Endothelial cell of umbilical vein (primary cell): ENCODE data around the gene C14orf180. TPM values are rescaled to one million over a fixed set of nuclear protein-coding genes. Genes with fewer than 3 reads are reported as not detected.

Experiments used
- BruUV-seq: library from RNA; stranded (reverse); fragments of 400-500 nt; replicated peaks from 2 replicates; lab custom pipeline; 2021; lab: Mats Ljungman, UMichigan
- CTCF ChIA-PET: fragments of 300-600, 350-600 bp; sonication (Branson Sonifier 250); formaldehyde crosslinking; loops from one replicate; lab custom pipeline; 2021; ENCODE audit warnings: antibody characterized with exemption, inconsistent platforms; lab: Charles Lee
- POLR2A ChIA-PET: fragments of 300-600, 350-600 bp; sonication (Branson Sonifier 250); formaldehyde crosslinking; loops from one replicate; lab custom pipeline; 2021; ENCODE audit warnings: antibody characterized with exemption, inconsistent platforms; lab: Charles Lee
- DNase-seq: peaks from one replicate; pipeline ENCODE4 v3.0.0-alpha.2; 2011; ENCODE audit warnings: low read depth, low spot score
- FAIRE-seq: peaks from 2 replicates; lab custom pipeline; 2011; peaks lifted over from hg19 to GRCh38; lab: Jason Lieb, UNC
- H2AFZ ChIP-seq: 2 replicates; pipeline ENCODE4 v1.6.0; 2012; ENCODE audit warnings: low read depth, low read length, control low read depth, inconsistent platforms
- H3K27ac ChIP-seq: 2 replicates; pipeline ENCODE4 v1.5.1; 2011; ENCODE audit warnings: low read depth, mild to moderate bottlenecking, control low read depth, low read length, moderate library complexity; ENCODE audit not compliant: insufficient read depth
- H3K27me3 ChIP-seq, 2 experiments: 2 replicates each; pipeline versions ENCODE4 v1.6.0 to v1.6.1; 2011; ENCODE audit warnings: low read length in 2 of 2, mixed read lengths in 1 of 2; ENCODE audit not compliant: control insufficient read depth in 2 of 2, insufficient read depth in 2 of 2
- H3K36me3 ChIP-seq, 2 experiments: 2 replicates in 1 of 2; 3 replicates in 1 of 2; pipeline ENCODE4 v1.5.1; 2011; ENCODE audit warnings: low read length in 2 of 2, mild to moderate bottlenecking in 1 of 2, moderate library complexity in 1 of 2; ENCODE audit not compliant: control insufficient read depth in 2 of 2, insufficient read depth in 2 of 2; ENCODE audit errors: extremely low read depth in 1 of 2
- H3K4me1 ChIP-seq: 3 replicates; pipeline ENCODE4 v1.5.1; 2011; ENCODE audit warnings: mild to moderate bottlenecking, low read length; ENCODE audit not compliant: control insufficient read depth, insufficient read depth; ENCODE audit errors: extremely low read depth
- H3K4me2 ChIP-seq: 2 replicates; pipeline ENCODE4 v1.6.1; 2011; ENCODE audit warnings: low read length, control low read depth, mixed read lengths; ENCODE audit not compliant: insufficient read depth
- H3K4me3 ChIP-seq, 3 experiments: fragments of 200-600 bp in 1 of 3; sonication (generic), shearing (Covaris generic) in 1 of 3; replicated peaks in 1 of 3; 2 replicates each; pipeline ENCODE4 v1.5.1; 2011 to 2016; ENCODE audit warnings: control low read depth in 3 of 3, low read length in 3 of 3, mild to moderate bottlenecking in 2 of 3, inconsistent platforms in 1 of 3, low read depth in 1 of 3, moderate library complexity in 1 of 3; ENCODE audit not compliant: insufficient read depth in 1 of 3
- H3K79me2 ChIP-seq: 2 replicates; pipeline ENCODE4 v1.6.0; 2012; ENCODE audit warnings: low read length, inconsistent platforms; ENCODE audit not compliant: control insufficient read depth, insufficient read depth
- H3K9ac ChIP-seq: replicated peaks from 2 replicates; pipeline ENCODE3; 2011; ENCODE audit warnings: low read length, control low read depth; ENCODE audit not compliant: insufficient read depth; ENCODE audit errors: extremely low read depth
- H3K9me1 ChIP-seq: replicated peaks from 3 replicates; pipeline ENCODE4 v1.6.0; 2011; ENCODE audit warnings: mild to moderate bottlenecking, low read length; ENCODE audit not compliant: control insufficient read depth, insufficient read depth; ENCODE audit errors: extremely low read depth
- H3K9me3 ChIP-seq: replicated peaks from 2 replicates; pipeline ENCODE4 v1.5.1; 2012; ENCODE audit warnings: low read length, inconsistent platforms; ENCODE audit not compliant: control insufficient read depth, insufficient read depth
- H4K20me1 ChIP-seq: replicated peaks from 2 replicates; pipeline ENCODE3; 2011; ENCODE audit warnings: mild to moderate bottlenecking, low read length; ENCODE audit not compliant: control insufficient read depth, insufficient read depth; ENCODE audit errors: extremely low read depth
- CTCF ChIP-seq, 2 donors: IDR thresholded peaks; 1 replicate in 1 of 2; 2 replicates in 1 of 2; pipeline ENCODE4 v1.5.1; 2011; ENCODE audit warnings: low read length in 2 of 2, mild to moderate bottlenecking in 2 of 2, moderate library complexity in 2 of 2, control low read depth in 1 of 2, inconsistent platforms in 1 of 2, low read depth in 1 of 2; ENCODE audit not compliant: insufficient read depth in 1 of 2; ENCODE audit errors: extremely low read depth in 1 of 2
- EZH2 ChIP-seq: IDR thresholded peaks from 2 replicates; pipeline ENCODE4 v1.6.1; 2012; ENCODE audit warnings: borderline replicate concordance, low read depth, mild to moderate bottlenecking, moderate library complexity, low read length, inconsistent platforms; ENCODE audit not compliant: severe bottlenecking
- FOS ChIP-seq: IDR thresholded peaks from 2 replicates; pipeline ENCODE4 v1.6.1; 2011; ENCODE audit warnings: mild to moderate bottlenecking, low read length, moderate library complexity, borderline replicate concordance; ENCODE audit not compliant: insufficient read depth
- JUN ChIP-seq: IDR thresholded peaks from 2 replicates; pipeline ENCODE4 v1.6.1; 2011; ENCODE audit warnings: borderline replicate concordance, low read depth; ENCODE audit not compliant: insufficient read length, insufficient read depth
- POLR2AphosphoS5 ChIP-seq: IDR thresholded peaks from 2 replicates; pipeline ENCODE4 v1.6.1; 2012; ENCODE audit warnings: low read depth, mild to moderate bottlenecking, control low read depth, low read length, moderate library complexity; ENCODE audit not compliant: insufficient read depth
- dilution Hi-C: fragments of 300-500 bp; cut with MboI; formaldehyde crosslinking; loops from one replicate; pipeline ENCODE4 v1.15.0; 2019; ENCODE audit warnings: low sequenced_read_pairs; ENCODE audit not compliant: extremely low pct_ligation_motif_present
- intact Hi-C: fragments of 100-400 bp; cut with micrococcal nuclease; formaldehyde crosslinking; loops from one replicate; pipeline ENCODE4 v1.10.0; 2022
- polyA plus RNA-seq, 4 experiments: library from polyadenylated mRNA; depleted of rRNA in 3 of 4; stranded (reverse) in 3 of 4; unstranded in 1 of 4; fragments of >200 nt; gene quantifications; 2 replicates each; pipeline versions ENCODE4 v1.2.1 to v1.2.3, GENCODE V29; 2011 to 2012; ENCODE audit warnings: missing spikeins in 1 of 4
- total RNA-seq: library from RNA; stranded (reverse); gene quantifications from 2 replicates; pipeline ENCODE4 v1.2.3, GENCODE V29; 2021

The C14orf180 gene
- total and polyA plus RNA-seq, 2 donors (not counting 3 experiments of a cell fraction or from before 2014, with no cell fraction given), result not detected

DNA sequence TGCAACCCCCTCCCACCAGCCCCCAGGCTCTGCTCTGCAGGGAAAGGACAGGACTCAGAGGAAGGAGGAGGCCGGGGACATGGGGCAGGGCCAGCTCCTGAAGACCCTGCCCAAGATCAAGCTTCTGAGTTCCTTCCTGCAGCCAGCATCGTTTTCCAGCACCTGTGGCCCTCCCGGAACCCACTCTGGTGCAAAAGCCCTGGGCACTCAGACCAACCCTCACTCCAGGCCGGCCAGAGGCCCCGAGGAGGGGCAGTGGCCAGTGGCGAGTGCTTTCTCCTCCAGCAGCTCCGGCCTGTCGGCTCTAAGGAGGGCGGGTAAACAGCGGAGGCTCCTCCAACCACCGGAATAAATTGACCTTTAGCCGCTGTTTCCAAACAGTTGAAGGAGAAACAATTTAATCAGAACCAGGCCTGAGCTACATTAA is 14.2 kb downstream of the C14orf180 start:
- dilution Hi-C loops, result no loop called here
- no peak overlapping the region for H3K9ac ChIP-seq
- H3K4me2 ChIP-seq, result no peak overlapping the region
- ChIA-PET CTCF (interaction anchor here (1.4 kb wide), 1 partner anchor 158 kb away, joined by 3 read pairs; no protein-coding TSS in a partner anchor), POLR2A (no interaction called here)
- H3K79me2 ChIP-seq, result no peaks in the 10 kb centered on the region
- TF ChIP-seq CTCF (IDR thresholded peaks at IDR 0.05; ENCODE audit: extremely low read depth in 1 of 2, insufficient read depth in 1 of 2, low read depth in 1 of 2, low read length in 2 of 2), result no peak
- TF ChIP-seq JUN, result no peak
- TF ChIP-seq EZH2, result no peak
- no peak for TF ChIP-seq POLR2AphosphoS5
- TF ChIP-seq FOS, result no peak
- no TSS peak for BruUV-seq
- H3K9me1 ChIP-seq, result no peaks in the 10 kb centered on the region
- DNase-seq (no peak), FAIRE-seq (no peak)
- no peak overlapping the region for H3K27ac ChIP-seq
- H3K4me3 ChIP-seq, result no peak overlapping the region
- intact Hi-C loops, result no loop called here
- no peaks in the 10 kb centered on the region for H3K4me1 ChIP-seq
- H3K9me3 ChIP-seq, result no peaks in the 10 kb centered on the region
- H3K27me3 ChIP-seq, result no peaks in the 10 kb centered on the region
- no peaks in the 10 kb centered on the region for H3K36me3 ChIP-seq
- no peaks in the 10 kb centered on the region for H4K20me1 ChIP-seq
- no peak overlapping the region for H2AFZ ChIP-seq
